HuH-7 (cell line): ENCODE measurements around the gene ATF6.
A peak's percentile ranks its signal among the peaks of the same experiment; 100 is the strongest.

Source experiments
- DNase-seq: peaks from one replicate; pipeline ENCODE4 v3.0.0; 2011; ENCODE audit warnings: low spot score

Gene ATF6

GRCh38 chr1:161766102-161766981 is at the start of gene ATF6:
Gene ATF6 (plus strand): TSS chr1:161766320. CDS start chr1:161766361, 41 bp downstream.
- DNase-seq: peak; percentile 43

- no peak for DNase-seq
These were observed 47.4 kb upstream of the ATF6 start for GRCh38 chr1:161718559-161719324.

- DNase-seq: no peak
These were observed 46.9 kb upstream of the ATF6 start for GRCh38 chr1:161719325-161719611.

GRCh38 chr1:161720422-161720821 is 45.7 kb upstream of the ATF6 start:
- DNase-seq: no peak

- DNase-seq: no peak
These were observed 45.0 kb upstream of the ATF6 start, which contains the start of gene FCRLB for GRCh38 chr1:161720956-161721737. Gene FCRLB (plus strand): TSS chr1:161721544. CDS start chr1:161722673, 1,129 bp downstream.

GRCh38 chr1:161721738-161722343 is 44.3 kb upstream of the ATF6 start:
- no peak for DNase-seq

- no peak for DNase-seq
These were observed 43.7 kb upstream of the ATF6 start for GRCh38 chr1:161722406-161722805.

GRCh38 chr1:161723459-161724141 is 42.5 kb upstream of the ATF6 start:
- DNase-seq: no peak

GRCh38 chr1:161725258-161725907 is 40.7 kb upstream of the ATF6 start:
- DNase-seq: peak; percentile 26

GRCh38 chr1:161725908-161726472 is 40.1 kb upstream of the ATF6 start:
- DNase-seq: peak; percentile 29

GRCh38 chr1:161726473-161727255 is 39.5 kb upstream of the ATF6 start:
- peak; percentile 84 for DNase-seq

GRCh38 chr1:161727256-161727924 is 38.7 kb upstream of the ATF6 start:
- DNase-seq: no peak

- DNase-seq: no peak
These were observed 37.5 kb upstream of the ATF6 start for GRCh38 chr1:161728376-161729226.

- no peak for DNase-seq
These were observed 36.0 kb upstream of the ATF6 start for GRCh38 chr1:161730050-161730564.

GRCh38 chr1:161731241-161731640 is 34.9 kb upstream of the ATF6 start:
- no peak for DNase-seq

GRCh38 chr1:161731981-161732718 is 34.0 kb upstream of the ATF6 start:
- no peak for DNase-seq

GRCh38 chr1:161733526-161733925 is 32.6 kb upstream of the ATF6 start:
- DNase-seq: no peak
